SK-N-SH (cell line): ENCODE measurements around the gene PRR22. TPM values are rescaled to one million over a fixed set of nuclear protein-coding genes. Genes with fewer than 3 reads are reported as not detected.

Experiments
- CTCF ChIA-PET: fragments of 300-600, 350-600 bp; formaldehyde crosslinking; extraction: SDS; loops from one replicate; lab custom pipeline; 2021; lab: Yijun Ruan, JAX
- POLR2A ChIA-PET: fragments of 350-600 bp; sonication (Branson Sonifier 250); formaldehyde crosslinking; extraction: SDS; loops from one replicate; lab custom pipeline; 2020; ENCODE audit warnings: antibody characterized with exemption, inconsistent platforms; lab: Yijun Ruan, JAX
- DNase-seq: peaks from one replicate; pipeline ENCODE4 v3.0.0; 2012
- H2AFZ ChIP-seq: fragments of 200-600 bp; sonication (generic); 2 replicates; pipeline ENCODE4 v1.8.1; 2016; ENCODE audit warnings: antibody characterized with exemption, mild to moderate bottlenecking, low read depth
- H3F3A ChIP-seq: fragments of 200-600 bp; sonication (generic); replicated peaks from 2 replicates; pipeline ENCODE3; 2016; ENCODE audit warnings: antibody characterized with exemption, mild to moderate bottlenecking; ENCODE audit not compliant: insufficient read depth
- H3K27ac ChIP-seq, 2 experiments: fragments of 200-500 bp in 1 of 2; fragments of 200-600 bp in 1 of 2; sonication (Bioruptor generic) in 1 of 2; sonication (generic), shearing (Covaris generic) in 1 of 2; 2 replicates each; pipeline versions ENCODE4 v1.5.1 to v1.6.1; 2014 to 2016; ENCODE audit warnings: low read depth in 2 of 2, inconsistent platforms in 1 of 2, low read length in 1 of 2, mild to moderate bottlenecking in 1 of 2, mixed read lengths in 1 of 2
- H3K27me3 ChIP-seq: fragments of 200-600 bp; sonication (generic), shearing (Covaris generic); 2 replicates; pipeline ENCODE4 v1.6.1; 2016; ENCODE audit warnings: mixed run types; ENCODE audit not compliant: insufficient read depth
- H3K36me3 ChIP-seq, 2 experiments: fragments of 200-500 bp in 1 of 2; fragments of 200-600 bp in 1 of 2; sonication (Bioruptor generic) in 1 of 2; sonication (generic) in 1 of 2; replicated peaks in 1 of 2; 2 replicates each; pipeline versions ENCODE3 to v1.5.1; 2014 to 2016; ENCODE audit warnings: low read length in 1 of 2, mild to moderate bottlenecking in 1 of 2; ENCODE audit not compliant: insufficient read depth in 2 of 2, control insufficient read depth in 1 of 2
- H3K4me1 ChIP-seq, 2 experiments: fragments of 200-500 bp in 1 of 2; fragments of 200-600 bp in 1 of 2; sonication (Bioruptor generic) in 1 of 2; sonication (generic), shearing (Covaris generic) in 1 of 2; 2 replicates each; pipeline versions ENCODE4 v1.5.1 to v1.6.1; 2014 to 2016; ENCODE audit warnings: low read depth in 1 of 2, low read length in 1 of 2, mixed run types in 1 of 2; ENCODE audit not compliant: insufficient read depth in 2 of 2, control insufficient read depth in 1 of 2
- H3K4me2 ChIP-seq: fragments of 200-600 bp; sonication (generic), shearing (Covaris generic); 2 replicates; pipeline ENCODE4 v1.6.1; 2017; ENCODE audit warnings: mixed run types
- H3K4me3 ChIP-seq, 2 experiments: fragments of 200-500 bp in 1 of 2; fragments of 200-600 bp in 1 of 2; sonication (Bioruptor generic) in 1 of 2; sonication (generic), shearing (Covaris generic) in 1 of 2; 2 replicates each; pipeline versions ENCODE4 v1.5.1 to v1.8.1; 2014 to 2016; ENCODE audit warnings: low read depth in 2 of 2, inconsistent platforms in 1 of 2, low read length in 1 of 2, mild to moderate bottlenecking in 1 of 2, mixed read lengths in 1 of 2, moderate library complexity in 1 of 2
- H3K79me2 ChIP-seq: fragments of 200-600 bp; sonication (generic); 2 replicates; pipeline ENCODE4 v1.8.1; 2017; ENCODE audit warnings: mild to moderate bottlenecking; ENCODE audit not compliant: insufficient read depth
- H3K9ac ChIP-seq: fragments of 200-600 bp; sonication (generic); 2 replicates; pipeline ENCODE4 v1.6.1; 2017; ENCODE audit warnings: mixed run types
- H3K9me2 ChIP-seq: fragments of 200-600 bp; sonication (generic); 2 replicates; pipeline ENCODE4 v1.6.1; 2017; ENCODE audit warnings: mixed run types
- H3K9me3 ChIP-seq: fragments of 200-600 bp; sonication (generic); 2 replicates; pipeline ENCODE4 v1.6.1; 2017; ENCODE audit warnings: mixed run types, mild to moderate bottlenecking, moderate library complexity
- H4K20me1 ChIP-seq: fragments of 200-600 bp; sonication (generic); 2 replicates; pipeline ENCODE4 v1.6.1; 2017; ENCODE audit warnings: mild to moderate bottlenecking, mixed run types; ENCODE audit not compliant: insufficient read depth
- CHD2 ChIP-seq: fragments of 150-350 bp; IDR thresholded peaks from 2 replicates; pipeline ENCODE4 v1.6.1; 2018; ENCODE audit warnings: low read length; ENCODE audit not compliant: partially characterized antibody
- CTCF ChIP-seq: fragments of 200-600 bp; sonication (generic); IDR thresholded peaks from 2 replicates; pipeline ENCODE4 v1.6.1; 2017; ENCODE audit warnings: antibody characterized with exemption, mild to moderate bottlenecking, moderate library complexity
- ELF1 ChIP-seq: IDR thresholded peaks from 2 replicates; pipeline ENCODE4 v1.4.0; 2012
- EP300 ChIP-seq, 2 experiments: IDR thresholded peaks; 2 replicates each; pipeline versions ENCODE4 v1.4.0 to v1.6.1; 2012; ENCODE audit warnings: borderline replicate concordance in 1 of 2, low read depth in 1 of 2, low read length in 1 of 2
- FOSL2 ChIP-seq: IDR thresholded peaks from 2 replicates; pipeline ENCODE4 v1.4.0; 2012; ENCODE audit warnings: low read depth, mild to moderate bottlenecking, moderate library complexity, borderline replicate concordance
- FOXJ3 ChIP-seq: sonication (generic); formaldehyde crosslinking; IDR thresholded peaks from 2 replicates; pipeline ENCODE4 v1.5.1; 2020; ENCODE audit warnings: mild to moderate bottlenecking, missing genetic modification reagents
- FOXM1 ChIP-seq: IDR thresholded peaks from 2 replicates; pipeline ENCODE4 v1.4.0; 2012; ENCODE audit warnings: low read depth, mild to moderate bottlenecking
- GATA2 ChIP-seq: sonication (generic); formaldehyde crosslinking; IDR thresholded peaks from 2 replicates; pipeline ENCODE4 v1.5.0; 2020; ENCODE audit warnings: mild to moderate bottlenecking, missing genetic modification reagents
- MEF2A ChIP-seq: IDR thresholded peaks from 2 replicates; pipeline ENCODE4 v1.4.0; 2012; ENCODE audit warnings: low read depth, borderline replicate concordance
- POLR2AphosphoS5 ChIP-seq: IDR thresholded peaks from 2 replicates; pipeline ENCODE4 v1.6.1; 2012; ENCODE audit warnings: low read depth, low read length
- RAD21 ChIP-seq: IDR thresholded peaks from 2 replicates; pipeline ENCODE4 v1.6.1; 2012; ENCODE audit warnings: mild to moderate bottlenecking, low read length
- REST ChIP-seq: IDR thresholded peaks from 2 replicates; pipeline ENCODE4 v1.6.1; 2012; ENCODE audit warnings: mild to moderate bottlenecking, low read depth, low read length, moderate library complexity
- RXRA ChIP-seq: IDR thresholded peaks from 2 replicates; pipeline ENCODE4 v1.4.0; 2012; ENCODE audit warnings: low read depth, mild to moderate bottlenecking, borderline replicate concordance
- TCF12 ChIP-seq: IDR thresholded peaks from 2 replicates; pipeline ENCODE4 v1.4.0; 2012
- TEAD4 ChIP-seq: IDR thresholded peaks from 2 replicates; pipeline ENCODE4 v1.4.0; 2012; ENCODE audit warnings: mild to moderate bottlenecking, borderline replicate concordance; ENCODE audit not compliant: insufficient read depth
- USF2 ChIP-seq: fragments of 150-350 bp; IDR thresholded peaks from 2 replicates; pipeline ENCODE4 v1.6.1; 2017; ENCODE audit warnings: antibody characterized with exemption, low read length, low read depth, borderline replicate concordance
- YY1 ChIP-seq: IDR thresholded peaks from 2 replicates; pipeline ENCODE4 v1.4.0; 2012; ENCODE audit warnings: low read depth, mild to moderate bottlenecking
- WGBS: methylation state at CpG from one replicate; pipeline ENCODE4 v1.1.6; 2017; ENCODE audit warnings: low lambda C conversion rate; 5-methylcytosine and 5-hydroxymethylcytosine counted together
- polyA plus RNA-seq, 3 experiments: library from polyadenylated mRNA; depleted of rRNA; stranded (reverse); fragments of >200 nt; gene quantifications; 2 replicates each; pipeline ENCODE4 v1.2.3, GENCODE V29; 2012

The PRR22 gene
- polyA plus RNA-seq, 1 of the 3 experiments (the other 2 are of a cell fraction): 0.82 TPM

GRCh38 chr19:5818594-5818993 is 34.0 kb upstream of the PRR22 start (continued):
- TF ChIP-seq USF2 (no peak), TEAD4 (no peak), TCF12 (no peak)

- H2AFZ ChIP-seq: no peak overlapping the region
- H3K9me2 ChIP-seq: no peaks in the 10 kb centered on the region
- no peaks in the 10 kb centered on the region for H3F3A ChIP-seq
- no peaks in the 10 kb centered on the region; a peak in 1 of 4 replicates for H3K4me1 ChIP-seq
- no peak overlapping the region for H3K27ac ChIP-seq
- H3K4me3 ChIP-seq: no peak overlapping the region
- no peaks in the 10 kb centered on the region for H3K9me3 ChIP-seq
- no peak overlapping the region for H3K9ac ChIP-seq
- DNase-seq: no peak
- H3K36me3 ChIP-seq: no peaks in the 10 kb centered on the region
- CTCF ChIA-PET: no interaction called here
- H4K20me1 ChIP-seq: no peaks in the 10 kb centered on the region
- H3K27me3 ChIP-seq: peaks cover 23% of the 10 kb centered on the region; the same call in 1 of the 2 replicates
- no peaks in the 10 kb centered on the region for H3K79me2 ChIP-seq
- POLR2A ChIA-PET: no interaction called here
- no peak overlapping the region for H3K4me2 ChIP-seq
- no peak for TF ChIP-seq CHD2
- TF ChIP-seq TEAD4: no peak
- TF ChIP-seq EP300 (IDR thresholded peaks at IDR 0.05; ENCODE audit: borderline replicate concordance in 1 of 2, low read depth in 1 of 2, low read length in 1 of 2): no peak
- no peak for TF ChIP-seq CTCF
- no peak for TF ChIP-seq YY1
- 31% methylated on average over 2 of the region's 2 CpGs for WGBS
These were observed 32.7 kb upstream of the PRR22 start for GRCh38 chr19:5817218-5817617.

- CTCF ChIA-PET: interaction anchor here (1.6 to 4.3 kb wide), 3 partner anchors 9 to 172 kb away, joined by 4 to 38 read pairs (median 9); partner anchors contain the start of gene NRTN
- peaks cover 23% of the 10 kb centered on the region; the same call in 1 of the 2 replicates for H3K27me3 ChIP-seq
- H3K9me2 ChIP-seq: no peaks in the 10 kb centered on the region
- POLR2A ChIA-PET: interaction anchor here (1.0 to 1.5 kb wide), 2 partner anchors 13 to 14 kb away, joined by 3 to 5 read pairs; no protein-coding TSS in a partner anchor
- no peak overlapping the region for H3K4me2 ChIP-seq
- no peak overlapping the region for H3K27ac ChIP-seq
- WGBS: 29% methylated on average over 11 of the region's 11 CpGs
- H3K36me3 ChIP-seq: no peaks in the 10 kb centered on the region
- no peaks in the 10 kb centered on the region for H3F3A ChIP-seq
- H3K4me3 ChIP-seq: no peak overlapping the region
- H3K4me1 ChIP-seq: no peaks in the 10 kb centered on the region
- no peak for DNase-seq
- H3K9ac ChIP-seq: no peak overlapping the region
- no peaks in the 10 kb centered on the region for H3K9me3 ChIP-seq
- no peaks in the 10 kb centered on the region for H4K20me1 ChIP-seq
- H3K79me2 ChIP-seq: no peaks in the 10 kb centered on the region
- no peak overlapping the region for H2AFZ ChIP-seq
- TF ChIP-seq MEF2A: no peak
- no peak for TF ChIP-seq FOSL2
- no peak for TF ChIP-seq FOXM1
- TF ChIP-seq REST: no peak
- no peak for TF ChIP-seq USF2
- TF ChIP-seq FOXJ3 (CRISPR knock-in tag): no peak
- TF ChIP-seq ELF1: no peak
- TF ChIP-seq EP300 (IDR thresholded peaks at IDR 0.05; ENCODE audit: borderline replicate concordance in 1 of 2, low read depth in 1 of 2, low read length in 1 of 2): no peak
- TF ChIP-seq RXRA: no peak
- no peak for TF ChIP-seq CHD2
- no peak for TF ChIP-seq POLR2AphosphoS5
- no peak for TF ChIP-seq TCF12
- no peak for TF ChIP-seq GATA2 (CRISPR knock-in tag)
- no peak for TF ChIP-seq RAD21
These were observed 30.3 kb upstream of the PRR22 start for GRCh38 chr19:5814852-5815246.
